ENCODE results near the gene CTDSPL2.
"Not testable (repeated sequence)": the region's sequence is repeated elsewhere in the genome, so short reads cannot be mapped to it uniquely, and the experiment has no call there.

Gene CTDSPL2

GRCh38 chr15:44482090-44482489 is 54.7 kb downstream of the CTDSPL2 start:
- in situ Hi-C loops (cut with MboI; ENCODE audit: low sequenced_read_pairs), result no loop called here

GRCh38 chr15:44485880-44486279 is 58.5 kb downstream of the CTDSPL2 start:
- in situ Hi-C loops (cut with MboI; ENCODE audit: low sequenced_read_pairs), result no loop called here

GRCh38 chr15:44489464-44489863 is 62.0 kb downstream of the CTDSPL2 start:
- in situ Hi-C loops (cut with MboI; ENCODE audit: low sequenced_read_pairs), result no loop called here

GRCh38 chr15:44490622-44491021 is 63.2 kb downstream of the CTDSPL2 start:
- in situ Hi-C loops (cut with MboI; ENCODE audit: low sequenced_read_pairs), result no loop called here

GRCh38 chr15:44492040-44492439 is 64.6 kb downstream of the CTDSPL2 start:
- in situ Hi-C loops (cut with MboI; ENCODE audit: low sequenced_read_pairs), result no loop called here

- in situ Hi-C loops (cut with MboI; ENCODE audit: low sequenced_read_pairs), result no loop called here
Measured at GRCh38 chr15:44492672-44493071, 65.2 kb downstream of the CTDSPL2 start.

GRCh38 chr15:44495562-44495961 is 68.1 kb downstream of the CTDSPL2 start:
- in situ Hi-C loops (cut with MboI; ENCODE audit: low sequenced_read_pairs), result no loop called here

GRCh38 chr15:44500555-44500954 is 73.1 kb downstream of the CTDSPL2 start:
- in situ Hi-C loops (cut with MboI; ENCODE audit: low sequenced_read_pairs), result loop anchor here (25.0 kb wide), 1 partner anchor 588 kb away; no protein-coding TSS in a partner anchor

GRCh38 chr15:44501768-44502366 is 74.4 kb downstream of the CTDSPL2 start:
- in situ Hi-C loops (cut with MboI; ENCODE audit: low sequenced_read_pairs), result loop anchor here (25.0 kb wide), 1 partner anchor 590 kb away; no protein-coding TSS in a partner anchor

GRCh38 chr15:44516436-44516835 is 89.0 kb downstream of the CTDSPL2 start:
- in situ Hi-C loops (cut with MboI; ENCODE audit: low sequenced_read_pairs), result loop anchor here (25.0 kb wide), 1 partner anchor 604 kb away; no protein-coding TSS in a partner anchor

- in situ Hi-C loops (cut with MboI; ENCODE audit: low sequenced_read_pairs), result loop anchor here (25.0 kb wide), 1 partner anchor 607 kb away; no protein-coding TSS in a partner anchor
Measured at GRCh38 chr15:44519537-44519936, 92.1 kb downstream of the CTDSPL2 start.

- in situ Hi-C loops (cut with MboI; ENCODE audit: low sequenced_read_pairs), result no loop called here
Measured at GRCh38 chr15:44525018-44525417, 97.6 kb downstream of the CTDSPL2 start.

GRCh38 chr15:44527241-44527640 is 99.8 kb downstream of the CTDSPL2 start:
- in situ Hi-C loops (cut with MboI; ENCODE audit: low sequenced_read_pairs), result no loop called here

GRCh38 chr15:44529864-44530604 is 102.6 kb downstream of the CTDSPL2 start:
- in situ Hi-C loops (cut with MboI; ENCODE audit: low sequenced_read_pairs), result no loop called here

GRCh38 chr15:44530653-44531052 is 103.2 kb downstream of the CTDSPL2 start:
- in situ Hi-C loops (cut with MboI; ENCODE audit: low sequenced_read_pairs), result no loop called here

- in situ Hi-C loops (cut with MboI; ENCODE audit: low sequenced_read_pairs), result not testable (repeated sequence)
Measured at GRCh38 chr15:44532275-44532674, 104.8 kb downstream of the CTDSPL2 start.

GRCh38 chr15:44532689-44533088 is 105.3 kb downstream of the CTDSPL2 start:
- in situ Hi-C loops (cut with MboI; ENCODE audit: low sequenced_read_pairs), result no loop called here

- in situ Hi-C loops (cut with MboI; ENCODE audit: low sequenced_read_pairs), result no loop called here
Measured at GRCh38 chr15:44535092-44535491, 107.7 kb downstream of the CTDSPL2 start.

- in situ Hi-C loops (cut with MboI; ENCODE audit: low sequenced_read_pairs), result no loop called here
Measured at GRCh38 chr15:44535523-44536301, 108.3 kb downstream of the CTDSPL2 start.

GRCh38 chr15:44536302-44536961 is 109.0 kb downstream of the CTDSPL2 start:
- in situ Hi-C loops (cut with MboI; ENCODE audit: low sequenced_read_pairs), result no loop called here
